CD4-positive, alpha-beta T cell treated with Interleukin-15 for 1 hour (primary cell): ENCODE results near the gene IL20RB.

Experiments
- DNase-seq: peaks from one replicate; pipeline ENCODE4 v3.0.0-alpha.2; 2020

The IL20RB gene, protein sequence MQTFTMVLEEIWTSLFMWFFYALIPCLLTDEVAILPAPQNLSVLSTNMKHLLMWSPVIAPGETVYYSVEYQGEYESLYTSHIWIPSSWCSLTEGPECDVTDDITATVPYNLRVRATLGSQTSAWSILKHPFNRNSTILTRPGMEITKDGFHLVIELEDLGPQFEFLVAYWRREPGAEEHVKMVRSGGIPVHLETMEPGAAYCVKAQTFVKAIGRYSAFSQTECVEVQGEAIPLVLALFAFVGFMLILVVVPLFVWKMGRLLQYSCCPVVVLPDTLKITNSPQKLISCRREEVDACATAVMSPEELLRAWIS

GRCh38 chr3:136957751-136958288 lies at the start of gene IL20RB:
IL20RB (plus strand) TSS chr3:136957983; CDS start chr3:136958114, 131 bp downstream.
- no peak for DNase-seq

DNA sequence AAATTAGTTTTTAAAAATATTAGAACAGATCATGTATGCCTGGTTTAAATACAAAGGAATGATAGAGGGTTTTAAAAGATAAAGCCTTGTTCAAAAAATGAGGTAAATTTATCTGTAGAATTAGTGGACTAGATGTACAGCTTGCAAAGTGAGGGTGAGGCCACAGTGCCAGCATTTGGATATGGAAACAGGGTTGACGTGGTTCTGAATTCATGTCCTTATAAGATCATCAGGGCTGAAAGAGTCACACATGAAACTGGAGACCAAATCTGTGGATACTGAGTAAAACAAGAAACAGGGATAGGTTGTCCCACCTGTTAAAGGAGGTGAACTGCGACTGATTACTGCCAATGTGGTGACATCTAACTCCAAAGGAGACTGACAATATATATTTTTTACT lies 49.5 kb upstream of the IL20RB start:
- DNase-seq: no peak

- no peak for DNase-seq
Measured at GRCh38 chr3:136909187-136909586, 48.6 kb upstream of the IL20RB start.

DNA sequence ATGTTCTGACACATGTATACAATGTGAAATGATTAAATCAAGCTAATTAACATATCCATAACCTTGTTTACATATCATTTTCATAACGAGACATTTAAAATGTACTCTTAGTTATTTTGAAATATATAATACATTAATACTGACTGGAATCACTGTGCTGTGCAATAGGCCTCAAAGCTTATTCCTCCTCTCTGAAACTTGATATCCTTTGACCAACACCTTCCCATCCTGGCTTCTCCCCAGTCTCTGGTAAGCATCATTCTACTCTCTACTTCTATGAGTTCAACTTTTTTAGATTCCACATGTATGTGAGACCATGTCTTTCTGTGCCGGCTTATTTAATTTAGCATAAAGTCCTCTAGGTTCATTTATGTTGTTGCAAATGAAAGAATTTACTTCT lies 47.1 kb upstream of the IL20RB start:
- DNase-seq: no peak

DNA sequence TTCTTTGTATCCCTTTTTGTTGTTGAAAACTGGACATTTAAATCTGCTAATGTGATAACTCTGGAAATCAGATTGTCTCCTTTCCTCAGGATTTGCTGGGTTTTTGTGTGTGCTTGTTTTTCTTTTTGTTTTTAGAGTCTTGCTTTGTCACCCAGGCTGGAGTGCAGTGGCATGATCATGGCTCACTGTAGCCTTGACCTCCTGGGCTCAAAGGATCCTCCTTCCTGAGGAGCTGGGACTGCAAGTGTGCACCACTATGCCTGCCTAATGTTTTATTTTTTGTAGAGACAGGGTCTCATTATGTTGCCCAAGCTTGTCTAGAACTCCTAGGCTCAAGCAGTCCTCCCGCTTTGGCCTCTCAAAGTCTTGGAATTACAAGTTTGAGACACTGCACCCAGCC lies 44.6 kb upstream of the IL20RB start:
- DNase-seq: no peak

DNA sequence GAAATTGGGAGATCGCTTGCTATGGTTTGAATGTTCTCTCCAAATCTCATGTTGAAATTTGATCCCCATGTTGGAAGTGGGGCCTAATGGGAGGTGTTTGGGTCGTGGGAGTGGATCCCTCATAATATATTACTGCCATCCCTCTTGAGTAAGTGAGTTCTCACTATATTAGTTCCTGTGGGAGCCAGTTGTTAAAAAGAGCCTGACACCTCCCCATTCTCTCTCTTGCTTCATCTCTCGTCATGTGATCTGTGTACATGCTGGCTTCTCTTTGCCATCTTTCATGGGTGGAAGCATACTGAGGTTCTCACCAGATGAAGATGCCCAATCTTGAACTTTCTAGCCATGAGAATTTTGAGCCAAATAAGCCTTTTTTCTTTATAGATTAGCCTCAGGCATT lies 43.0 kb upstream of the IL20RB start:
- no peak for DNase-seq

DNA sequence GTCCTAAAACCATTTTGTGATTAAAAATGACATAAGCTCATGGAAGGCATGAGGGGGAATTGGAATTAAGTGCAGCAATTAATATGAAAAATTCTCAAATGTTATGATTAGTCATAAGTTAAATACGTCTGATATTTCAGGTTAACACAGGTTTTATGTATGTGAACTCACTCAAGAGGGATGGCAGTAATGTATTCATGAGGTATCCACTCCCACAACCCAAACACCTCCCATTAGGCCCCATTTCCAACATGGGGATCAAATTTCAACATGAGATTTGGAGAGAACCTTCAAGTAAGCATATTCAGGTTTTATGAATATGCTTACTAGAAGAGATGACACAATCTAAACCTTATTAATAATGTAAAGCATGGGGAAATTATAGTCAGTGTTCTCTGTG lies 41.6 kb upstream of the IL20RB start:
- DNase-seq: no peak

DNA sequence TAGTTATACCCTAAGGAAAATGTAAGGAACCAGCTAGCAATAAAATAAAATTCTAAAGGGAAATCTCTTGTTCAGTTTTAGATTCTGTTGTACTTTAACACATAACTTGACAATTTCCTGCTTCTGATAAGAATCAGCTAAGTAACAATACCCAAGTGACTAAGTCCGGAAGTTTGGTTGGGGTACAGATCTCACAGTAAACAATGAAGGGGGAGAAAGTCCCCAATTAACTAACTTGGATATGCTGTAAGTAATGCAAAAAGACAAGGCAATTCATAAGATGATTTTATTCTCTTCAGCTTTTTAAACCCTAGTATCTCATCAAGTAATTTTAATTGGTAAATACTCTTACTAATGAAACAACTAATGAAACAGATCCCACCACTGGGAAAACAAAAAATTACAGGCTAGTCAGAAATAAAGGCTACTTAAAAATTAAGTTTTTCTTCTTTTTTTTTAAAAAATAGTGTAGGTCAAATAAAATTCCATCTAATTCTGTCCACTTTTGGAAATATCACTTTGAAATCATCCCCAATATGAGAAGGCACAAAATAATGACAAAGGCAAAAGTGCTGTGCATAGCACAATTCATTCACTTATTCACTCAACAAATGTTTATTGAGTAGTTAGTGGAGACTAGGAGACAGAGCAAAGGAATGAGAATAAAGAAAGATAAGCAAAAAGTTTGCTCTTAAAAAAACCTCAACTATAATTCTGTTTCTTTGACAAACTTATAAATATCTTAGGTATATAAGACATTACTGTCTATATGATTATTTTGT lies 37.8 kb upstream of the IL20RB start:
- DNase-seq: no peak

DNA sequence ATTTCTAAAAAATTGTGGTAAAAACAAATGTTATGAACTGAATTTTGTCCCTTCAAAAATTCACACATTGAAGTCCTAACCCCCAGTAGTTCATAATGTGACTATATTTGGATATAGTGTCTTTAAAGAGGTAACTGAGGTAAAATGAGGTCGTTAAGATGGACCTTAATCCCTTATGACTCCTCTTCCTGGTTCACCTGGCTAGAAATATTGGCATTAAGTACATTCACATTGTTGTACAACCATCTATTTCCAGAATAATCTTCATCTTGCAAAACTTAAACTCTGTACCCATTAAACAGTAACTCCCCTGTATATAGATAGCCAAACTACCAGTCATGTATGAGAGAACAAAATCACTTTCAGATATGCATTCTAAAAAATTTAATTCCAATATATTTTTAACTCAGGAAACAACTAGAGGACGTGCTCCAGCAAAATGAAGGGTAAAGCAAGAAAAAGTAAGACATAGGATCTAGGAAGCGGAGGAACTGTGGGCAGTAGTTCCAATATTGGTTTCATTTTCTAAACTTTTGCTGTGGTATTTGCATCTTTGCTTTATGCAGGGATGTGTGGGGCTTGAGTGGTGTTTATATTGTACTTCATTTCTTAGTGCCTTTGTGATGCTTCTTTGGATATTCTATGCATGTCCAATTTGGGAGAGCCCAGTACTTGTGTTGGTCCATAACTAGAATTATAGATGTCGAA lies 36.7 kb upstream of the IL20RB start:
- no peak for DNase-seq

DNA sequence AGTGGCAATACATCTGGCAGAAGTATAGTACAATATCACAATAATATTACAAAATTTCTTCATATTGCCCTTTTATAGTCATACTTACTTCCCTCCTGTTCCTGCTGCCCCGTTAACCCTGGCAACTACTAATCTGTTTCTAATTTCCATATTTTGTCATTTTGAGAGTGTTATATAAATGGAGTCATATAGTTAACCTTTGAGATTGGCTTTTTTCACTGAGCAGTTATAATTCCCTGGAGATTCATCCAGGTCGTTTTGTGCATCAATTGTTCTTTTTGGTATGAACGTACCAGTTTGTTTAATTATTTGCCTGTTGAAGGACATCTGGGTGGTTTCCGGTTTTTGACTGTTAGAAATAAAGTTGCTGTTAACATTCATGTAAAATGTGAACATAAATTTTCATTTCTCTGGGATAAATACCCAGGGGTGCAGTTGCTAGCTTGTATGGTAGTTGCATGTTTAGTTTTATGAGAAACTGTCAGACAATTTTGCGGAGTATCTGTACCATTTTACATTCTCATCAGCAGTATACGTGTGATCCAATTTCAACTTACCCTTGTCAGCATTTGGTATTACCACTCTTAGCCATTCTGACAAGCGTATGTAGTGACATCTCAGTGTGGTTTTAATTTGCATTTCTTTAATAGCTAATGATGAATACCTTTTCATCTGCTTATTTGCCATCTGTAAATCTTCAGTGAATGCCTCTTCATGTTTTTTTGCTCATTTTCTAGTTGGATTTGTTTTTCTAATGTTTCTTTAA lies 32.2 kb upstream of the IL20RB start:
- DNase-seq: no peak

DNA sequence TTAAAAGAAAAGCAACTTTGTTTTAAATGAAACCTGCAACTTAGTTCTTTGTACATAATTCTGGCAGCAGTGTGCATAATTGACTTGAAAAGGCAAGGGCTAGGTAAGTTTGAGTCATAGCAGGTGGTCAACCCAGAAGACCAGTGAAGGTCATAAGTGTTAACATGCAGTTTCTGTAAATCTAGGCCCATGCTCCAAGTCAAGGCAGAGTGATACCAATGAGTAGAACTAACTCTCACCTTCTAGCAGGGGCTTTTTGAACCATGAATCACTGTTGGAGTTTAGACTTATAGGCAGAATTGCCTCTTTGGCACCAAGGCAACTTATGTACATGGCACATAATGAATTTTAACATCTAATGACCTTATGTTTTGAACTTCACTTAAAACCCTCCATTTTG lies 29.5 kb upstream of the IL20RB start:
- DNase-seq: no peak

GRCh38 chr3:136929977-136930670 lies 27.7 kb upstream of the IL20RB start:
- no peak for DNase-seq

- no peak for DNase-seq
Measured at GRCh38 chr3:136931606-136932005, 26.2 kb upstream of the IL20RB start.

- no peak for DNase-seq
Measured at GRCh38 chr3:136932523-136932922, 25.3 kb upstream of the IL20RB start.

DNA sequence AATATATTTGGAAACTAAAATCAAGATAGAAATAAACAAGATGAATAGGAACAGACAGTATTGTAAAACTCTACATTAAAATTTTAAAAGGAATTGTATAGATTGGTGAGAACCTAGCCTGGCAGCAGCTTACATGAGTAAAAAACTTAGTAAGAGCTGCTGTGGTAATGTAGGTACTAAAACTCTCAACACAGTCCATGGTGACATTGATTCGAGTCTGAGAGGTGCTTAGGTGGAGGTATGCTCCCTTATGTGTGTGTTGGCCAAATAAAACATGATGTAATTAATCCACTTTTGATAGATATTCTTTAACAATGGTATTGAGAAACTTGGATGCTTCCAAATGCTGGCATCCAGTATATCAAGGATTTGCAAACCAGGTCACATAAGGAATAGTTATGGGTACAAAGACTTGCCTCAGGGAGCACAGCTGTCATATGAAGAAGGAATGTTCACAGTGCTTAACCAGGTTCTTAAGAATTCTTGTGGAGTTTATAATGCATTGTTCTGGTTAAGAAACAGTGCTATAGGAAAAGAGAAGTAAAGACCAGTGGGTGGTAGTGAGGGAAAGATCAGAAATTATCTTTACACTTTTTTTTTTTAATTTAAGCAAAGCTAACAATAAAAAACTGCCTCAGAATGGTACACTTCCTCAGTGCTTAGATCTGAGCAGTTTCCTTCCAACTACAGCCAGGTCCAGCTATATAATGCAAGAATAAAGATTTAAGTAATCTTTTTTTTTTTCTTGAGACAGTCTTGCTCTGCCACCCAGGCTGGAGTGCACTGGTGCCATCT lies 24.6 kb upstream of the IL20RB start:
- DNase-seq: no peak

DNA sequence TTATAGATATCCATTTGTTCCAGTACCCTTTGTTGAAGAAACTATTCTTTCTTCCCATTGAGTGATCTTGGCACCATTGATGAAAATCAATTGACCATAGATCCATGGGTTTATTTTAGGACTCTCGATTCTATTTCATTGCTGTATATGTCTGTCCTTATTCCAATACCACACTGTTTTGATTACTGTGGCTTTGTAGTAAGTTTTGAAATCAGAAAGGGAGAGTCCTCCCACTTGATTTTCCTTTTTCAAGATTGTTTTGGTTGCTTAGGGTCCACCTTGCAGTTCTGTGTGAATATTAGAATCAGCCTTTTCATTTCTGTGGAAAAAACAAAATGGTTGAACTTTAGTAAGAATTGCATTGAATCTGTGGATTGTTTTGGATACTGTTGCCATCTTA lies 20.6 kb upstream of the IL20RB start:
- DNase-seq: no peak

DNA sequence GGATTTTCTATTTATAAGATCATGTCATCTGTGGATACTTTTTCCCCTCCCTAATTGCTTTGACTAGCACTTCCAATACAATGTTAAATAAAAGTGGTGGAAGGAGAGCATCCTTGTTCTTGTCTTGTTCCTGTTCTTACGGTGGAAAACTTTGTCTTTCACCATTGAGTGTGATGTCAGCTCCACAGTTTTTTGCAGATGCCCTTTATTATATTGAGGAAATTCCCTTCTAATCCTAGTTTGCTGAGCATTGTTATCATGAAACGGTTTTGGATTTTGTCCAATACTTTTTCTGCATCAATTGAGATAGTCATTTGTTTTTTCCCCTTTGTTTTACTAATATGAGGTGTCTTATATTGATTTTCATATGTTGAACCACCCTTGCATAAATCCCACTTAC lies 19.9 kb upstream of the IL20RB start:
- no peak for DNase-seq

- DNase-seq: no peak
Measured at GRCh38 chr3:136938334-136938733, 19.4 kb upstream of the IL20RB start.

- no peak for DNase-seq
Measured at GRCh38 chr3:136939489-136939888, 18.3 kb upstream of the IL20RB start.

DNA sequence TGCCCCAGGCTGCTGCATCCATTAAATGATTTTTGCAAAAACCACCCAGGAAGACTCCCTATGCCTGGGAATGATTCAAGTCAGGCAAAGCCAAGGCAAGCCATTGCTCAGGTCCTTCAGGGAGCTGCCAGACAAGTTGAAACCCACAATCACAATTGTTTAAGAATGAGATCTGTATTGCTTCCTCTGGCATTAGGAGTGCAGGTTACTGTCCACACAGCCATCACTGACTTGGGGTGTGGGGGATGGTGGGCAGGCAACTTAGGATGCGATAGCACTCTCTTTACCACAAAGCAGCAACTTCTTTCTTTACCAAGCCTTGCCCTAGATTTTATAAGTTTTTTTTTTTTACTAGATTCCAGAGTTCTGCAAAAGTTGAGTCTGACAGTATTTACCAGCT lies 15.0 kb upstream of the IL20RB start:
- DNase-seq: no peak

DNA sequence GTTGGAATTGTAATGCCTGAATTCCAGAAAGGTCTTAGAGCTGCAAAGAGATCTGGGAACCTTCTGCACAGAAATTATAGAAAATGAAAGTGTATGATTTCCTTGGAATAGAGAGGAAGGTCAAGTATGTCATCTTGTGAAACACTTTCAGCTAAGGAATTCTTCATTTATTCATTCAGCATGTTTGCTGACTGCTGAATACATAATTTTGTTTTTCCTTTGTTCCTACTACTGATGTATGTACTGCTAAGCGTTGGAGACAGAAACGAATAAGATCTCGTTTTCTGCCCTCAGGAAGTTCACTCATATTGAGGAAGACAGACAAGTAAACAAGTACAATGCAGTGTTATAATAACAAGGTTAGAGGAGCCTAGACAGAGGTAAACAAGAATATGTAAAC lies 14.3 kb upstream of the IL20RB start:
- no peak for DNase-seq
